Stimulated activated CD4-positive, alpha-beta T cell treated with anti-CD3 and anti-CD28 coated beads, Interleukin-12 subunit alpha, Interleukin-12 subunit beta, amount 100 ng/mL, for 48 hours (primary cell): ENCODE data around the gene TRIM69.
A peak's percentile ranks its signal among the peaks of the same experiment; 100 is the strongest.
"Not testable (repeated sequence)": the region's sequence is repeated elsewhere in the genome, so short reads cannot be mapped to it uniquely, and the experiment has no call there.

Source experiments
- DNase-seq, 3 donors: peaks; one replicate each; pipeline ENCODE4 v3.0.0-alpha.2; 2020; ENCODE audit warnings: low read depth in 2 of 3, low spot score in 1 of 3

The TRIM69 gene

GRCh38 chr15:44736181-44736765, at the start of gene TRIM69:
TRIM69 (plus strand) TSS chr15:44736528; CDS start chr15:44736705, 177 bp downstream.
- no peak for DNase-seq

GRCh38 chr15:44689318-44689717, 47.0 kb upstream of the TRIM69 start:
- not testable (repeated sequence) for DNase-seq

GRCh38 chr15:44690245-44690644, 46.1 kb upstream of the TRIM69 start:
- not testable (repeated sequence) for DNase-seq

GRCh38 chr15:44692659-44693058, 43.7 kb upstream of the TRIM69 start:
- DNase-seq: no peak

GRCh38 chr15:44694416-44694815, 41.9 kb upstream of the TRIM69 start:
- DNase-seq: no peak

- no peak for DNase-seq
Measured at GRCh38 chr15:44695294-44695693, 41.0 kb upstream of the TRIM69 start.

GRCh38 chr15:44697014-44697413, 39.3 kb upstream of the TRIM69 start:
- DNase-seq: no peak

GRCh38 chr15:44698641-44699040, 37.7 kb upstream of the TRIM69 start:
- DNase-seq: no peak

GRCh38 chr15:44700676-44701075, 35.7 kb upstream of the TRIM69 start:
- DNase-seq: not testable (repeated sequence)

- no peak for DNase-seq
Measured at GRCh38 chr15:44705986-44706385, 30.3 kb upstream of the TRIM69 start.

- DNase-seq: no peak
Measured at GRCh38 chr15:44706401-44706800, 29.9 kb upstream of the TRIM69 start.

GRCh38 chr15:44706946-44707636, 29.2 kb upstream of the TRIM69 start:
- no peak for DNase-seq

- DNase-seq: no peak
Measured at GRCh38 chr15:44710236-44711095, 25.9 kb upstream of the TRIM69 start.

GRCh38 chr15:44711096-44711742, 25.1 kb upstream of the TRIM69 start, which contains the start of the genes B2M and PATL2:
B2M (plus strand) TSS chr15:44711517; CDS start chr15:44711547, 30 bp downstream.
PATL2 (minus strand) TSS chr15:44711323; CDS start chr15:44676490, 34,833 bp downstream.
- DNase-seq: peak; percentile 90 to 97 (median 95)

GRCh38 chr15:44711743-44712345, 24.5 kb upstream of the TRIM69 start:
- no peak for DNase-seq

GRCh38 chr15:44712346-44713005, 23.9 kb upstream of the TRIM69 start:
- no peak for DNase-seq

- no peak for DNase-seq
Measured at GRCh38 chr15:44713006-44713966, 23.0 kb upstream of the TRIM69 start.

- no peak for DNase-seq
Measured at GRCh38 chr15:44715142-44715796, 21.1 kb upstream of the TRIM69 start.
